K562 (cell line): Measurements from ENCODE around the gene FAM171A2. TPM values are rescaled to one million over a fixed set of nuclear protein-coding genes. Genes with fewer than 3 reads are reported as not detected.

Experiments
- ATAC-seq: fragments of 200-7000 bp; cut with Tn5 transposase; 3 replicates; pipeline ENCODE4 v1.9.1; 2020; ENCODE audit warnings: moderate library complexity
- BruUV-seq: library from RNA; stranded (reverse); fragments of 400-500 nt; replicated peaks from 2 replicates; lab custom pipeline; 2021; lab: Mats Ljungman, UMichigan
- CTCF ChIA-PET: fragments of 300-600 bp; formaldehyde crosslinking; extraction: SDS; loops from one replicate; lab custom pipeline; 2021; ENCODE audit warnings: low intra/inter-chr PET ratio; lab: Yijun Ruan, JAX
- POLR2A ChIA-PET: fragments of 300-600, 350-650 bp; sonication (Branson Sonifier 250); formaldehyde crosslinking; extraction: SDS; loops from one replicate; lab custom pipeline; 2021; ENCODE audit warnings: antibody characterized with exemption, inconsistent platforms; lab: Yijun Ruan, JAX
- DNase-seq, 4 experiments: peaks; one replicate each; pipeline versions ENCODE4 v3.0.0 to v3.0.0-alpha.2; 2011 to 2018; ENCODE audit warnings: low spot score in 3 of 4, mixed read lengths in 3 of 4; ENCODE audit errors: extremely low read depth in 1 of 4
- FAIRE-seq: peaks from 2 replicates; lab custom pipeline; 2011; peaks lifted over from hg19 to GRCh38; lab: Jason Lieb, UNC
- H2AFZ ChIP-seq: 2 replicates; pipeline ENCODE4 v1.6.0; 2011; ENCODE audit warnings: low read depth, low read length, control low read depth, inconsistent platforms
- H3K27ac ChIP-seq: fragments of 200-600 bp; 3 replicates; pipeline ENCODE4 v1.8.0; 2011; ENCODE audit warnings: low read depth, mild to moderate bottlenecking, control low read depth, inconsistent platforms, low read length, moderate library complexity, mixed read lengths; ENCODE audit errors: extremely low read depth
- H3K27me3 ChIP-seq, 2 experiments: fragments of 300-600 bp in 1 of 2; 2 replicates in 1 of 2; 3 replicates in 1 of 2; pipeline versions ENCODE4 v1.6.0 to v1.8.0; 2011; ENCODE audit warnings: inconsistent platforms in 2 of 2, low read length in 2 of 2, mild to moderate bottlenecking in 1 of 2, mixed read lengths in 1 of 2, moderate library complexity in 1 of 2; ENCODE audit not compliant: control insufficient read depth in 2 of 2, insufficient read depth in 2 of 2
- H3K36me3 ChIP-seq: fragments of 300-600 bp; 3 replicates; pipeline ENCODE4 v1.8.0; 2011; ENCODE audit warnings: mild to moderate bottlenecking, low read length, inconsistent platforms; ENCODE audit not compliant: control insufficient read depth, insufficient read depth
- H3K4me1 ChIP-seq, 2 experiments: fragments of 200-600 bp in 1 of 2; replicated peaks in 1 of 2; 2 replicates in 1 of 2; 3 replicates in 1 of 2; pipeline versions ENCODE4 v1.5.1 to v1.8.0; 2011; ENCODE audit warnings: inconsistent platforms in 2 of 2, low read length in 2 of 2, mild to moderate bottlenecking in 1 of 2, mixed read lengths in 1 of 2, moderate library complexity in 1 of 2; ENCODE audit not compliant: control insufficient read depth in 2 of 2, insufficient read depth in 2 of 2
- H3K4me2 ChIP-seq: 2 replicates; pipeline ENCODE4 v1.6.1; 2011; ENCODE audit warnings: low read length, control low read depth, inconsistent platforms, mixed read lengths; ENCODE audit not compliant: insufficient read depth
- H3K4me3 ChIP-seq: fragments of 200-600 bp; sonication (generic), shearing (Covaris generic); 2 replicates; pipeline ENCODE4 v1.5.1; 2016; ENCODE audit warnings: control low read depth, inconsistent platforms
- H3K79me2 ChIP-seq: fragments of 200-600 bp; 3 replicates; pipeline ENCODE4 v1.8.0; 2011; ENCODE audit warnings: low read length, inconsistent platforms; ENCODE audit not compliant: control insufficient read depth, insufficient read depth
- H3K9ac ChIP-seq, 2 experiments: 2 replicates each; pipeline versions ENCODE4 v1.6.0 to v1.6.1; 2011; ENCODE audit warnings: low read depth in 2 of 2, low read length in 2 of 2, control low read depth in 1 of 2, inconsistent platforms in 1 of 2, mild to moderate bottlenecking in 1 of 2, mixed read lengths in 1 of 2; ENCODE audit not compliant: insufficient read depth in 1 of 2
- H3K9me1 ChIP-seq: one replicate; pipeline ENCODE4 v1.6.0; 2011; ENCODE audit warnings: inconsistent platforms, mild to moderate bottlenecking, low read length, moderate library complexity; ENCODE audit not compliant: control insufficient read depth, insufficient read depth
- H3K9me3 ChIP-seq: replicated peaks from 2 replicates; pipeline ENCODE4 v1.5.1; 2011; ENCODE audit warnings: low read depth, low read length, inconsistent platforms; ENCODE audit not compliant: control insufficient read depth, insufficient read depth
- H4K20me1 ChIP-seq: replicated peaks from 2 replicates; pipeline ENCODE4 v1.6.1; 2011; ENCODE audit warnings: low read length, inconsistent platforms, mixed read lengths; ENCODE audit not compliant: control insufficient read depth, insufficient read depth
- ETV1 ChIP-seq: fragments of 450-650 bp; conservative IDR thresholded peaks from 2 replicates; pipeline ENCODE4 v1.6.1; 2016; ENCODE audit warnings: missing genetic modification characterization, control low read depth, low read depth, missing compliant biosample characterization
- GATAD2A ChIP-seq: fragments of 450-650 bp; IDR thresholded peaks from 2 replicates; pipeline ENCODE4 v1.6.1; 2017
- HDAC3 ChIP-seq: fragments of 450-650 bp; IDR thresholded peaks from 2 replicates; pipeline ENCODE4 v1.6.1; 2018; ENCODE audit warnings: borderline replicate concordance, mild to moderate bottlenecking, moderate library complexity; ENCODE audit not compliant: partially characterized antibody
- HSF4 ChIP-seq: fragments of 250-450 bp; sonication (Bioruptor Pico); IDR thresholded peaks from 2 replicates; pipeline ENCODE4 v2.1.2; 2022; ENCODE audit warnings: mild to moderate bottlenecking, moderate library complexity, borderline replicate concordance
- ILK ChIP-seq: fragments of 450-650 bp; IDR thresholded peaks from 2 replicates; pipeline ENCODE4 v1.6.1; 2016; ENCODE audit warnings: missing genetic modification characterization, low read depth, mild to moderate bottlenecking, missing compliant biosample characterization, moderate library complexity, borderline replicate concordance
- L3MBTL2 ChIP-seq: fragments of 450-650 bp; IDR thresholded peaks from 2 replicates; pipeline ENCODE4 v1.6.1; 2016; ENCODE audit warnings: mild to moderate bottlenecking, moderate library complexity
- MCM3 ChIP-seq: fragments of 450-650 bp; IDR thresholded peaks from 2 replicates; pipeline ENCODE4 v1.6.1; 2016
- MLLT1 ChIP-seq, 2 experiments: fragments of 450-650 bp; IDR thresholded peaks; 2 replicates each; pipeline ENCODE4 v1.6.1; 2016
- NR1H2 ChIP-seq: sonication (generic); formaldehyde crosslinking; IDR thresholded peaks from 2 replicates; pipeline ENCODE4 v1.4.0; 2020; ENCODE audit warnings: mild to moderate bottlenecking, missing genetic modification reagents
- SAFB ChIP-seq: fragments of 200-400 bp; formaldehyde crosslinking; IDR thresholded peaks from 2 replicates; pipeline ENCODE4 v1.6.1; 2017; ENCODE audit warnings: low read depth, low read length, borderline replicate concordance
- THRB ChIP-seq: fragments of 450-650 bp; formaldehyde crosslinking; conservative IDR thresholded peaks from 2 replicates; pipeline ENCODE4 v1.4.0; 2022; ENCODE audit warnings: mild to moderate bottlenecking, missing genetic modification characterization
- ZBTB17 ChIP-seq: fragments of 450-650 bp; formaldehyde crosslinking; IDR thresholded peaks from 2 replicates; pipeline ENCODE4 v1.4.0; 2020; ENCODE audit warnings: mild to moderate bottlenecking
- ZNF23 ChIP-seq: fragments of 250-450 bp; sonication (Bioruptor Pico); IDR thresholded peaks from 2 replicates; pipeline ENCODE4 v1.4.0; 2020; ENCODE audit warnings: mild to moderate bottlenecking
- ZNF561 ChIP-seq: fragments of 450-650 bp; formaldehyde crosslinking; conservative IDR thresholded peaks from 2 replicates; pipeline ENCODE4 v1.4.0; 2020; ENCODE audit warnings: mild to moderate bottlenecking, moderate library complexity
- WGBS: fragments of 100-300 bp; shearing (Covaris generic); methylation state at CpG from one replicate; pipeline ENCODE4 v1.1.6; 2016; ENCODE audit warnings: low coverage, mixed read lengths; ENCODE audit not compliant: insufficient coverage; ENCODE audit errors: missing lambda C conversion rate; 5-methylcytosine and 5-hydroxymethylcytosine counted together
- in situ Hi-C: fragments of 300-500 bp; cut with MboI; formaldehyde crosslinking; loops from 4 replicates; pipeline ENCODE4 v1.15.0; 2018; ENCODE audit warnings: inconsistent platforms, mixed read lengths
- intact Hi-C: fragments of 100-400 bp; cut with micrococcal nuclease; formaldehyde crosslinking; loops from 2 replicates; pipeline ENCODE4 v1.14.2; 2022
- polyA plus RNA-seq, 8 experiments: library from polyadenylated mRNA; depleted of rRNA in 4 of 8; stranded (reverse) in 5 of 8; unstranded in 3 of 8; fragments of >200 nt; fragmentation: Nextera tagmentation in 2 of 8; fragmentation: Illumina TruSeq in 1 of 8; extraction: Ambion mirVana in 2 of 8; extraction: Trizol in 1 of 8; gene quantifications; 2 replicates each; pipeline versions ENCODE4 v1.2.1 to v1.2.3, GENCODE V29; 2011 to 2014; ENCODE audit warnings: inconsistent platforms in 1 of 8, missing spikeins in 1 of 8
- total RNA-seq, 7 experiments: library from RNA; depleted of rRNA in 6 of 7; stranded (reverse); fragments of >200 nt in 6 of 7; fragmentation: Illumina TruSeq in 2 of 7; extraction: Trizol in 2 of 7; gene quantifications; 2 replicates each; pipeline versions ENCODE4 v1.2.1 to v1.2.3, GENCODE V29; 2011 to 2021; ENCODE audit warnings: low replicate concordance in 1 of 7

The FAM171A2 gene
- total and polyA plus RNA-seq, 9 of the 15 experiments (the other 6 are each of a cell fraction or from before 2014, with no cell fraction given), result 0.10 to 10.2 (median 2.0) TPM; not detected in 1

DNA sequence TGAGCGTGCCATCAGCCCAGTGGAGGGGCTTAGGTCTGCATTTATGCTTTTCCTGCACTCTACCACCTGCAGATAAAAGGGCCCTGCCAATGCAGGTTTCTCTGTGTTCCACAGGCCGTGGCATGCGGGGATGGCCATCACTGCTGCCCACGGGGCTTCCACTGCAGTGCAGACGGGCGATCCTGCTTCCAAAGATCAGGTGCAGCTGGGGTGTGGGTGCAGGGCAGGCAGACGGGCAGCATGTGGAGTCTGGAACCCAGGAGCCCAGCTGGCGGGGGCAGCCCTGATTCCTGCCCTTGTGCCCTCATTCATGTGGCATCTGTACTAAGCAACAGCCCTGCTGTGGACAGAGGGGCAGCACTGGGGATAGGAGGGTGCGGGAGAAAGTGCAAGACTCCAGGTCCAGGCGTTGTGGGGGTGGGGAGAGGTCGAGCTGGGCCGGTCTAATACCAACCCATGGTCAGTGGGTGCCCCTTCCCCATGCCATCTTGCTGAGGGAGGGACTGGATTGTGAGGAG is 14.0 kb downstream of the FAM171A2 start:
- H3K9ac ChIP-seq, result no peak overlapping the region
- POLR2A ChIA-PET, result interaction anchor here (0.5 to 1.8 kb wide), 6 partner anchors 9 to 198 kb away, joined by 3 to 6 read pairs (median 3); no protein-coding TSS in a partner anchor
- intact Hi-C loops, result no loop called here
- H3K4me1 ChIP-seq, result peaks cover 4 to 52% of the 10 kb centered on the region in 2 experiments; a peak in 3 of 5 replicates
- no peaks in the 10 kb centered on the region for H3K9me3 ChIP-seq
- FAIRE-seq (no peak), DNase-seq (no peak), ATAC-seq (no peak)
- no peak overlapping the region for H3K27ac ChIP-seq
- H3K9me1 ChIP-seq, result no peaks in the 10 kb centered on the region
- CTCF ChIA-PET, result interaction anchor here (0.8 to 3.8 kb wide), 2 partner anchors 95 to 138 kb away, joined by 3 to 42 read pairs; no protein-coding TSS in a partner anchor
- H3K4me3 ChIP-seq, result no peak overlapping the region
- no peak overlapping the region for H2AFZ ChIP-seq
- no peaks in the 10 kb centered on the region for H3K27me3 ChIP-seq
- H3K79me2 ChIP-seq, result no peaks in the 10 kb centered on the region
- no TSS peak for BruUV-seq
- TF ChIP-seq ILK (tag), result no peak
- TF ChIP-seq HSF4, result no peak
- no peak for TF ChIP-seq L3MBTL2
- TF ChIP-seq ZNF561, result no peak
- WGBS, result 63% methylated on average over 12 of the region's 12 CpGs
- 0 out of 2 replicates have a peak, but pooled peaks cover 4% of the 10 kb centered on the region for H4K20me1 ChIP-seq
- H3K4me2 ChIP-seq, result no peak overlapping the region
- in situ Hi-C loops, result loop anchor here (25.0 kb wide), 1 partner anchor 412 kb away; the partner anchor contains the start of gene PPY
- peaks cover 5% of the 10 kb centered on the region; the same call in 1 of the 3 replicates for H3K36me3 ChIP-seq

- CTCF ChIA-PET, result interaction anchor here (3.8 kb wide), 1 partner anchor 138 kb away, joined by 42 read pairs; no protein-coding TSS in a partner anchor
- in situ Hi-C loops (loop anchor here (25.0 kb wide), 1 partner anchor 412 kb away; the partner anchor contains the start of gene PPY), intact Hi-C loops (no loop called here)
- ATAC-seq (no peak), DNase-seq (no peak), FAIRE-seq (no peak)
- TF ChIP-seq HDAC3, result no peak
- no peak for TF ChIP-seq NR1H2 (CRISPR knock-in tag)
- no peak for TF ChIP-seq THRB (CRISPR knock-in tag)
- no peak for TF ChIP-seq MCM3
- no peak for TF ChIP-seq ZNF23 (CRISPR knock-in tag)
- no peak for TF ChIP-seq GATAD2A
- no peak for TF ChIP-seq SAFB
- TF ChIP-seq ZBTB17, result no peak
- no peak for TF ChIP-seq ETV1
- TF ChIP-seq MLLT1 (IDR thresholded peaks at IDR 0.05), result no peak
- 65% methylated on average over 6 of the region's 6 CpGs for WGBS
- Histone ChIP-seq H3K79me2 (no peaks in the 10 kb centered on the region), H2AFZ (no peak overlapping the region), H3K9me1 (no peaks in the 10 kb centered on the region), H3K36me3 (peaks cover 5% of the 10 kb centered on the region; the same call in 1 of the 3 replicates), H3K9ac (peak overlapping the region in 1 of 2 experiments; percentile 57; a peak in 1 of 4 replicates), H3K4me1 (peaks cover 4 to 54% of the 10 kb centered on the region in 2 experiments; a peak in 3 of 5 replicates), H3K27ac (no peak overlapping the region), H3K4me2 (no peak overlapping the region), H3K4me3 (no peak overlapping the region), H4K20me1 (0 out of 2 replicates have a peak, but pooled peaks cover 4% of the 10 kb centered on the region), H3K9me3 (no peaks in the 10 kb centered on the region), H3K27me3 (no peaks in the 10 kb centered on the region)
- no TSS peak for BruUV-seq
- POLR2A ChIA-PET, result interaction anchor here (0.5 to 0.9 kb wide), 3 partner anchors 10 to 139 kb away, joined by 3 to 4 read pairs (median 3); no protein-coding TSS in a partner anchor
Measured at GRCh38 chr17:44348988-44349364, 14.7 kb downstream of the FAM171A2 start.
